HepG2 (cell line): ENCODE measurements around the gene IL11RA.

ENCODE experiments used
- SP140L ChIP-seq: sonication (generic); formaldehyde crosslinking; IDR thresholded peaks from 2 replicates; pipeline ENCODE4 v1.4.0; 2020; ENCODE audit warnings: missing genetic modification reagents, borderline replicate concordance
- SP2 ChIP-seq: sonication (generic); formaldehyde crosslinking; IDR thresholded peaks from 2 replicates; pipeline ENCODE4 v1.5.1; 2020; ENCODE audit warnings: mild to moderate bottlenecking, missing genetic modification reagents
- TBL1XR1 ChIP-seq: fragments of 150-350 bp; IDR thresholded peaks from 2 replicates; pipeline ENCODE4 v1.6.1; 2014; ENCODE audit warnings: borderline replicate concordance, low read length; ENCODE audit not compliant: partially characterized antibody
- ZFP41 ChIP-seq: sonication (generic); formaldehyde crosslinking; IDR thresholded peaks from 2 replicates; pipeline ENCODE4 v1.4.0; 2020; ENCODE audit warnings: mild to moderate bottlenecking, missing genetic modification reagents, borderline replicate concordance
- ZKSCAN8 ChIP-seq: IDR thresholded peaks from 2 replicates; pipeline ENCODE4 v1.6.1; 2016; ENCODE audit warnings: borderline replicate concordance, missing genetic modification reagents, missing compliant biosample characterization
- ZNF670 ChIP-seq: sonication (generic); formaldehyde crosslinking; IDR thresholded peaks from 2 replicates; pipeline ENCODE4 v1.8.0; 2022; ENCODE audit warnings: mild to moderate bottlenecking, missing genetic modification reagents, borderline replicate concordance
- TF ChIP-seq, protein P1 (sequence below): sonication (generic); formaldehyde crosslinking; IDR thresholded peaks from 2 replicates; pipeline ENCODE4 v1.4.0; 2020; ENCODE audit warnings: missing genetic modification reagents
- TF ChIP-seq, protein P2 (sequence below): sonication (generic); formaldehyde crosslinking; IDR thresholded peaks from 2 replicates; pipeline ENCODE4 v1.5.0; 2020; ENCODE audit warnings: mild to moderate bottlenecking, missing genetic modification reagents, moderate library complexity
- TF ChIP-seq, protein P3 (sequence below): sonication (generic); formaldehyde crosslinking; IDR thresholded peaks from 2 replicates; pipeline ENCODE4 v1.4.0; 2020; ENCODE audit warnings: mild to moderate bottlenecking, missing genetic modification reagents
- TF ChIP-seq, protein P4 (sequence below): IDR thresholded peaks from 2 replicates; pipeline ENCODE4 v1.6.1; 2016; ENCODE audit warnings: control low read depth
- TF ChIP-seq, protein P5 (sequence below): sonication (generic); formaldehyde crosslinking; IDR thresholded peaks from 2 replicates; pipeline ENCODE4 v1.8.0; 2022; ENCODE audit warnings: mild to moderate bottlenecking, missing genetic modification reagents, moderate library complexity

GRCh38 chr9:34707130-34707529 is 55.1 kb downstream of the IL11RA start:
- no peak for TF ChIP-seq ZKSCAN8 (CRISPR knock-in tag)
- TF ChIP-seq, protein P1, sequence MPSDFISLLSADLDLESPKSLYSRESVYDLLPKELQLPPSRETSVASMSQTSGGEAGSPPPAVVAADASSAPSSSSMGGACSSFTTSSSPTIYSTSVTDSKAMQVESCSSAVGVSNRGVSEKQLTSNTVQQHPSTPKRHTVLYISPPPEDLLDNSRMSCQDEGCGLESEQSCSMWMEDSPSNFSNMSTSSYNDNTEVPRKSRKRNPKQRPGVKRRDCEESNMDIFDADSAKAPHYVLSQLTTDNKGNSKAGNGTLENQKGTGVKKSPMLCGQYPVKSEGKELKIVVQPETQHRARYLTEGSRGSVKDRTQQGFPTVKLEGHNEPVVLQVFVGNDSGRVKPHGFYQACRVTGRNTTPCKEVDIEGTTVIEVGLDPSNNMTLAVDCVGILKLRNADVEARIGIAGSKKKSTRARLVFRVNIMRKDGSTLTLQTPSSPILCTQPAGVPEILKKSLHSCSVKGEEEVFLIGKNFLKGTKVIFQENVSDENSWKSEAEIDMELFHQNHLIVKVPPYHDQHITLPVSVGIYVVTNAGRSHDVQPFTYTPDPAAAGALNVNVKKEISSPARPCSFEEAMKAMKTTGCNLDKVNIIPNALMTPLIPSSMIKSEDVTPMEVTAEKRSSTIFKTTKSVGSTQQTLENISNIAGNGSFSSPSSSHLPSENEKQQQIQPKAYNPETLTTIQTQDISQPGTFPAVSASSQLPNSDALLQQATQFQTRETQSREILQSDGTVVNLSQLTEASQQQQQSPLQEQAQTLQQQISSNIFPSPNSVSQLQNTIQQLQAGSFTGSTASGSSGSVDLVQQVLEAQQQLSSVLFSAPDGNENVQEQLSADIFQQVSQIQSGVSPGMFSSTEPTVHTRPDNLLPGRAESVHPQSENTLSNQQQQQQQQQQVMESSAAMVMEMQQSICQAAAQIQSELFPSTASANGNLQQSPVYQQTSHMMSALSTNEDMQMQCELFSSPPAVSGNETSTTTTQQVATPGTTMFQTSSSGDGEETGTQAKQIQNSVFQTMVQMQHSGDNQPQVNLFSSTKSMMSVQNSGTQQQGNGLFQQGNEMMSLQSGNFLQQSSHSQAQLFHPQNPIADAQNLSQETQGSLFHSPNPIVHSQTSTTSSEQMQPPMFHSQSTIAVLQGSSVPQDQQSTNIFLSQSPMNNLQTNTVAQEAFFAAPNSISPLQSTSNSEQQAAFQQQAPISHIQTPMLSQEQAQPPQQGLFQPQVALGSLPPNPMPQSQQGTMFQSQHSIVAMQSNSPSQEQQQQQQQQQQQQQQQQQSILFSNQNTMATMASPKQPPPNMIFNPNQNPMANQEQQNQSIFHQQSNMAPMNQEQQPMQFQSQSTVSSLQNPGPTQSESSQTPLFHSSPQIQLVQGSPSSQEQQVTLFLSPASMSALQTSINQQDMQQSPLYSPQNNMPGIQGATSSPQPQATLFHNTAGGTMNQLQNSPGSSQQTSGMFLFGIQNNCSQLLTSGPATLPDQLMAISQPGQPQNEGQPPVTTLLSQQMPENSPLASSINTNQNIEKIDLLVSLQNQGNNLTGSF (CRISPR knock-in tag), result no peak
- TF ChIP-seq, protein P2, sequence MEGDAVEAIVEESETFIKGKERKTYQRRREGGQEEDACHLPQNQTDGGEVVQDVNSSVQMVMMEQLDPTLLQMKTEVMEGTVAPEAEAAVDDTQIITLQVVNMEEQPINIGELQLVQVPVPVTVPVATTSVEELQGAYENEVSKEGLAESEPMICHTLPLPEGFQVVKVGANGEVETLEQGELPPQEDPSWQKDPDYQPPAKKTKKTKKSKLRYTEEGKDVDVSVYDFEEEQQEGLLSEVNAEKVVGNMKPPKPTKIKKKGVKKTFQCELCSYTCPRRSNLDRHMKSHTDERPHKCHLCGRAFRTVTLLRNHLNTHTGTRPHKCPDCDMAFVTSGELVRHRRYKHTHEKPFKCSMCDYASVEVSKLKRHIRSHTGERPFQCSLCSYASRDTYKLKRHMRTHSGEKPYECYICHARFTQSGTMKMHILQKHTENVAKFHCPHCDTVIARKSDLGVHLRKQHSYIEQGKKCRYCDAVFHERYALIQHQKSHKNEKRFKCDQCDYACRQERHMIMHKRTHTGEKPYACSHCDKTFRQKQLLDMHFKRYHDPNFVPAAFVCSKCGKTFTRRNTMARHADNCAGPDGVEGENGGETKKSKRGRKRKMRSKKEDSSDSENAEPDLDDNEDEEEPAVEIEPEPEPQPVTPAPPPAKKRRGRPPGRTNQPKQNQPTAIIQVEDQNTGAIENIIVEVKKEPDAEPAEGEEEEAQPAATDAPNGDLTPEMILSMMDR (CRISPR knock-in tag), result no peak
- TF ChIP-seq TBL1XR1, result no peak
- TF ChIP-seq, protein P3, sequence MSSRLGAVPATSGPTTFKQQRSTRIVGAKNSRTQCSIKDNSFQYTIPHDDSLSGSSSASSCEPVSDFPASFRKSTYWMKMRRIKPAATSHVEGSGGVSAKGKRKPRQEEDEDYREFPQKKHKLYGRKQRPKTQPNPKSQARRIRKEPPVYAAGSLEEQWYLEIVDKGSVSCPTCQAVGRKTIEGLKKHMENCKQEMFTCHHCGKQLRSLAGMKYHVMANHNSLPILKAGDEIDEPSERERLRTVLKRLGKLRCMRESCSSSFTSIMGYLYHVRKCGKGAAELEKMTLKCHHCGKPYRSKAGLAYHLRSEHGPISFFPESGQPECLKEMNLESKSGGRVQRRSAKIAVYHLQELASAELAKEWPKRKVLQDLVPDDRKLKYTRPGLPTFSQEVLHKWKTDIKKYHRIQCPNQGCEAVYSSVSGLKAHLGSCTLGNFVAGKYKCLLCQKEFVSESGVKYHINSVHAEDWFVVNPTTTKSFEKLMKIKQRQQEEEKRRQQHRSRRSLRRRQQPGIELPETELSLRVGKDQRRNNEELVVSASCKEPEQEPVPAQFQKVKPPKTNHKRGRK, result no peak
- no peak for TF ChIP-seq SP2 (CRISPR knock-in tag)
- TF ChIP-seq SP140L (CRISPR knock-in tag), result no peak
- no peak for TF ChIP-seq ZFP41 (CRISPR knock-in tag)
- TF ChIP-seq, protein P4, sequence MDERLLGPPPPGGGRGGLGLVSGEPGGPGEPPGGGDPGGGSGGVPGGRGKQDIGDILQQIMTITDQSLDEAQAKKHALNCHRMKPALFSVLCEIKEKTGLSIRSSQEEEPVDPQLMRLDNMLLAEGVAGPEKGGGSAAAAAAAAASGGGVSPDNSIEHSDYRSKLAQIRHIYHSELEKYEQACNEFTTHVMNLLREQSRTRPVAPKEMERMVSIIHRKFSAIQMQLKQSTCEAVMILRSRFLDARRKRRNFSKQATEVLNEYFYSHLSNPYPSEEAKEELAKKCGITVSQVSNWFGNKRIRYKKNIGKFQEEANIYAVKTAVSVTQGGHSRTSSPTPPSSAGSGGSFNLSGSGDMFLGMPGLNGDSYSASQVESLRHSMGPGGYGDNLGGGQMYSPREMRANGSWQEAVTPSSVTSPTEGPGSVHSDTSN (CRISPR knock-in tag), result no peak
- no peak for TF ChIP-seq ZNF670 (CRISPR knock-in tag)
- TF ChIP-seq, protein P5, sequence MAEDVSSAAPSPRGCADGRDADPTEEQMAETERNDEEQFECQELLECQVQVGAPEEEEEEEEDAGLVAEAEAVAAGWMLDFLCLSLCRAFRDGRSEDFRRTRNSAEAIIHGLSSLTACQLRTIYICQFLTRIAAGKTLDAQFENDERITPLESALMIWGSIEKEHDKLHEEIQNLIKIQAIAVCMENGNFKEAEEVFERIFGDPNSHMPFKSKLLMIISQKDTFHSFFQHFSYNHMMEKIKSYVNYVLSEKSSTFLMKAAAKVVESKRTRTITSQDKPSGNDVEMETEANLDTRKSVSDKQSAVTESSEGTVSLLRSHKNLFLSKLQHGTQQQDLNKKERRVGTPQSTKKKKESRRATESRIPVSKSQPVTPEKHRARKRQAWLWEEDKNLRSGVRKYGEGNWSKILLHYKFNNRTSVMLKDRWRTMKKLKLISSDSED (CRISPR knock-in tag), result no peak
